Stimulated activated CD4-positive, alpha-beta T cell treated with anti-CD3 and anti-CD28 coated beads, TNF-alpha, amount 100 ng/mL, for 24 hours (primary cell): Measurements from ENCODE around the gene TNS2.
"Not testable (repeated sequence)": the region's sequence is repeated elsewhere in the genome, so short reads cannot be mapped to it uniquely, and the experiment has no call there.

Experiments used
- DNase-seq, 3 experiments: peaks; one replicate each; pipeline ENCODE4 v3.0.0-alpha.2; 2020; ENCODE audit warnings: low read depth in 3 of 3

TNS2 gene

GRCh38 chr12:53069621-53070410 lies 20.0 kb downstream of the TNS2 start:
- DNase-seq, result no peak

GRCh38 chr12:53070877-53071492 lies 21.1 kb downstream of the TNS2 start:
- DNase-seq, result no peak

- DNase-seq, result no peak
Observed at GRCh38 chr12:53071591-53072551, 22.0 kb downstream of the TNS2 start.

- no peak for DNase-seq
Observed at GRCh38 chr12:53073881-53074280, 24.0 kb downstream of the TNS2 start.

- DNase-seq, result no peak
Observed at GRCh38 chr12:53074283-53074998, 24.6 kb downstream of the TNS2 start.

- no peak for DNase-seq
Observed at GRCh38 chr12:53074999-53075370, 25.1 kb downstream of the TNS2 start.

- no peak for DNase-seq
Observed at GRCh38 chr12:53076461-53076860, 26.6 kb downstream of the TNS2 start.

GRCh38 chr12:53077030-53077429 lies 27.2 kb downstream of the TNS2 start:
- no peak for DNase-seq

- no peak for DNase-seq
Observed at GRCh38 chr12:53078425-53079225, 28.8 kb downstream of the TNS2 start.

GRCh38 chr12:53079226-53080117 lies 29.6 kb downstream of the TNS2 start, which contains the start of gene SPRYD3:
Gene SPRYD3 (minus strand): TSS chr12:53079390. CDS start chr12:53079333, 57 bp downstream.
- peak; percentile 90 to 97 (median 95) for DNase-seq

GRCh38 chr12:53082637-53083175 lies 32.8 kb downstream of the TNS2 start:
- DNase-seq, result no peak

- DNase-seq, result no peak
Observed at GRCh38 chr12:53086361-53086760, 36.5 kb downstream of the TNS2 start.

- no peak for DNase-seq
Observed at GRCh38 chr12:53090105-53090504, 40.2 kb downstream of the TNS2 start.

GRCh38 chr12:53090554-53090953 lies 40.7 kb downstream of the TNS2 start:
- no peak for DNase-seq

- DNase-seq, result no peak
Observed at GRCh38 chr12:53091756-53092155, 41.9 kb downstream of the TNS2 start.

- DNase-seq, result no peak
Observed at GRCh38 chr12:53093777-53094393, 44.0 kb downstream of the TNS2 start.

- no peak for DNase-seq
Observed at GRCh38 chr12:53094394-53094787, 44.5 kb downstream of the TNS2 start.

- DNase-seq, result not testable (repeated sequence)
Observed at GRCh38 chr12:53094796-53095595, 45.1 kb downstream of the TNS2 start.
